Endodermal cell (in vitro differentiated cells): ENCODE measurements around the gene FLYWCH2. TPM values are rescaled to one million over a fixed set of nuclear protein-coding genes. Genes with fewer than 3 reads are reported as not detected.
"Not testable (repeated sequence)": the region's sequence is repeated elsewhere in the genome, so short reads cannot be mapped to it uniquely, and the experiment has no call there.

Source experiments
- DNase-seq: peaks from one replicate; pipeline ENCODE4 v3.0.0-alpha.2; 2017
- H3K27ac ChIP-seq: 2 replicates; pipeline ENCODE4 v1.5.1; 2013; ENCODE audit warnings: mild to moderate bottlenecking, low read depth, low read length, moderate library complexity
- H3K27me3 ChIP-seq: 2 replicates; pipeline ENCODE4 v1.6.1; 2013; ENCODE audit warnings: mild to moderate bottlenecking, low read length, moderate library complexity; ENCODE audit not compliant: insufficient read depth, control insufficient read depth, poor library complexity, severe bottlenecking
- H3K36me3 ChIP-seq: 2 replicates; pipeline ENCODE4 v1.7.0; 2013; ENCODE audit warnings: mild to moderate bottlenecking, low read length, moderate library complexity; ENCODE audit not compliant: control insufficient read depth, insufficient read depth
- H3K4me1 ChIP-seq: one replicate; pipeline ENCODE4 v1.7.0; 2013; ENCODE audit warnings: low read length; ENCODE audit not compliant: control insufficient read depth, insufficient read depth
- H3K4me3 ChIP-seq: 2 replicates; pipeline ENCODE4 v1.5.1; 2013; ENCODE audit warnings: mild to moderate bottlenecking, low read length, moderate library complexity
- H3K9ac ChIP-seq: 2 replicates; pipeline ENCODE4 v1.6.1; 2013; ENCODE audit warnings: mild to moderate bottlenecking, low read length, moderate library complexity; ENCODE audit not compliant: poor library complexity, severe bottlenecking; ENCODE audit errors: extremely low read depth
- H3K9me3 ChIP-seq: 2 replicates; pipeline ENCODE4 v1.6.1; 2013; ENCODE audit warnings: mild to moderate bottlenecking, low read length, moderate library complexity; ENCODE audit not compliant: control insufficient read depth
- H3K27ac Mint-ChIP-seq: 2 replicates; pipeline ENCODE4 v1.8.0; 2020; ENCODE audit warnings: mixed read lengths
- H3K27me3 Mint-ChIP-seq: 2 replicates; pipeline ENCODE4 v1.8.0; 2021; ENCODE audit warnings: mild to moderate bottlenecking, mixed read lengths; ENCODE audit not compliant: insufficient read depth
- H3K36me3 Mint-ChIP-seq: 2 replicates; pipeline ENCODE4 v1.8.0; 2020; ENCODE audit warnings: low read depth, mixed read lengths
- H3K4me1 Mint-ChIP-seq: 2 replicates; pipeline ENCODE4 v1.8.0; 2020; ENCODE audit warnings: mixed read lengths
- H3K4me3 Mint-ChIP-seq: 2 replicates; pipeline ENCODE4 v1.8.0; 2020; ENCODE audit warnings: mild to moderate bottlenecking, moderate library complexity, mixed read lengths
- H3K9me3 Mint-ChIP-seq: 2 replicates; pipeline ENCODE4 v1.8.0; 2020; ENCODE audit warnings: mild to moderate bottlenecking, mixed read lengths
- WGBS, 2 experiments: methylation state at CpG; one replicate each; pipeline versions ENCODE4 v1.1.5 to v1.1.7; 2013; ENCODE audit warnings: missing lambda C conversion rate in 2 of 2, mixed read lengths in 1 of 2; ENCODE audit not compliant: insufficient coverage in 1 of 2, insufficient read length in 1 of 2; 5-methylcytosine and 5-hydroxymethylcytosine counted together
- total RNA-seq, 2 donors: library from RNA; stranded (reverse); fragmentation: NEBNext Ultra II Directional in 1 of 2; extraction: Animal tissue kit (Norgen Biotek cat#: 25700) in 1 of 2; gene quantifications; 2 replicates in 1 of 2; 3 replicates in 1 of 2; pipeline ENCODE4 v1.2.1, GENCODE V29; 2021
- TF ChIP-seq, protein P1 (sequence below): fragments of 200-600 bp; sonication (generic); conservative IDR thresholded peaks from 2 replicates; pipeline ENCODE4 v1.5.0; 2021; ENCODE audit warnings: antibody characterized with exemption, mild to moderate bottlenecking

The FLYWCH2 gene
- total RNA-seq, 2 donors from 2014 or later, result 30.9 to 35.5 TPM

DNA sequence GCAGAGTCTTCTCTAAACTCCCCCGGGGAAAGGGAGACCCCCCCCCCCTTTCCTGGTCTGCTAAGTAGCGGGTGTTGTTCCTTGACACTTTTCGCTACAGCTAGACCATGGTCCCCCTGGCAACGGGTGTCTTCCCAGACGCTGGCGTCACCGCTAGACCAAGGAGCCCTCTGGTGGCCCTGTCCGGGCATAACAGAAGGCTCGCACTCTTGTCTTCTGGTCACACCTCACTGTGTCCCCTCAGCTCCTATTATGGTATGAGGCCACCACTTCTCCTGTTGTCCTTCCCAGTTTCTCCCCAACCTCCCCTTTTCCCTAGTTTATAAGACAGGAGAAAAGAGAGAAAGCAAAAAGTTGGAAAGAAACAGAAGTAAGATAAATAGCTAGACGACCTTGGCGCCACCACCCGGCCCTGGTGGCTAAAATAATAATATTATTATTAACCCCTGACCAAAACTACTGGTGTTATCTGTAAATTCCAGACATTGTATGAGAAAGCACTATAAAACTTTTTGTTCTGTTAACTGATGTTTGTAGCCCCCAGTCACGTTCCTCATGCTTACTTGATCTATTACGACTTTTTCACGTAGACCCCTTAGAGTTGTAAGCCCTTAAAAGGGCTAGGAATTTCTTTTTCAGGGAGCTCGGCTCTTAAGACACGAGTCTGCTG, 24.2 kb downstream of the FLYWCH2 start:
- not testable (repeated sequence) for H3K9me3 ChIP-seq, H3K4me3 ChIP-seq, H3K4me1 ChIP-seq, H3K36me3 Mint-ChIP-seq, H3K27me3 ChIP-seq, H3K27ac Mint-ChIP-seq, H3K4me3 Mint-ChIP-seq, H3K36me3 ChIP-seq, H3K4me1 Mint-ChIP-seq, H3K27ac ChIP-seq, H3K9ac ChIP-seq
- peaks cover 17% of the 10 kb centered on the region for H3K27me3 Mint-ChIP-seq
- TF ChIP-seq, protein P1, sequence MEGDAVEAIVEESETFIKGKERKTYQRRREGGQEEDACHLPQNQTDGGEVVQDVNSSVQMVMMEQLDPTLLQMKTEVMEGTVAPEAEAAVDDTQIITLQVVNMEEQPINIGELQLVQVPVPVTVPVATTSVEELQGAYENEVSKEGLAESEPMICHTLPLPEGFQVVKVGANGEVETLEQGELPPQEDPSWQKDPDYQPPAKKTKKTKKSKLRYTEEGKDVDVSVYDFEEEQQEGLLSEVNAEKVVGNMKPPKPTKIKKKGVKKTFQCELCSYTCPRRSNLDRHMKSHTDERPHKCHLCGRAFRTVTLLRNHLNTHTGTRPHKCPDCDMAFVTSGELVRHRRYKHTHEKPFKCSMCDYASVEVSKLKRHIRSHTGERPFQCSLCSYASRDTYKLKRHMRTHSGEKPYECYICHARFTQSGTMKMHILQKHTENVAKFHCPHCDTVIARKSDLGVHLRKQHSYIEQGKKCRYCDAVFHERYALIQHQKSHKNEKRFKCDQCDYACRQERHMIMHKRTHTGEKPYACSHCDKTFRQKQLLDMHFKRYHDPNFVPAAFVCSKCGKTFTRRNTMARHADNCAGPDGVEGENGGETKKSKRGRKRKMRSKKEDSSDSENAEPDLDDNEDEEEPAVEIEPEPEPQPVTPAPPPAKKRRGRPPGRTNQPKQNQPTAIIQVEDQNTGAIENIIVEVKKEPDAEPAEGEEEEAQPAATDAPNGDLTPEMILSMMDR, result peak; percentile 75
- H3K9me3 Mint-ChIP-seq, result peaks cover 12% of the 10 kb centered on the region
- 30 to 52% methylated on average over 7 to 13 of the region's 17 CpGs for WGBS, 2 experiments
- peak; percentile 86 for DNase-seq

DNA sequence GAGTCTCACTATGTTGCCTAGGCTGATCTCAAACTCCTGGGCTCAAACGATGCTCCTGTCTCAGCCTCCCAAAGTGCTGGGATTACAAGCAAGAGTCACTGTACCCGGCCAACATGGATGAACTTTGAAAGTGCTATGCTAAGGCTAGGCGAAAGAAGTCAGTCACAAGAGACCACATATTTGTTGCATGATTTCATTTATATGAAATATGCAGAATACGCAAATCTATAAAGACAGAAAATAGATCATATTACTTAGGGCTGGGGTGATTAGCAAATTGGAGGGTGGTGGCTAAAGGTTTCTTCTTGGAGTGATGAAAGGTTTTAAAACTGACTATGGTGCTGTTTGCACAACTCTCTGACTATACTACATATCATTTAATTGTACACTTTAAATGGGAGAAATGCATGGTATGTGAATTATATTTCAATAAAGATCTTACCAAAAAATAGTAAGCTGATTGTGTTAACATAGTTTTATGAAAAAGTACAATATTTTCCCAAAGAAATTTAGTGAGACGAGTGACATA, 27.5 kb downstream of the FLYWCH2 start:
- H3K27ac Mint-ChIP-seq, result no peak overlapping the region
- Histone ChIP-seq H3K4me3 (no peak overlapping the region), H3K27ac (no peak overlapping the region), H3K27me3 (peaks cover 9% of the 10 kb centered on the region), H3K4me1 (no peaks in the 10 kb centered on the region), H3K9ac (no peak overlapping the region), H3K36me3 (peaks cover 15% of the 10 kb centered on the region), H3K9me3 (no peaks in the 10 kb centered on the region)
- H3K4me3 Mint-ChIP-seq, result peak overlapping the region; percentile 79
- TF ChIP-seq, protein P1, result no peak
- peaks cover 9% of the 10 kb centered on the region for H3K36me3 Mint-ChIP-seq
- no peak for DNase-seq
- 83 to 87% methylated on average over 4 to 5 of the region's 5 CpGs for WGBS, 2 experiments
- H3K27me3 Mint-ChIP-seq, result peaks cover 28% of the 10 kb centered on the region
- H3K9me3 Mint-ChIP-seq, result peaks cover 12% of the 10 kb centered on the region
- H3K4me1 Mint-ChIP-seq, result peaks cover 4% of the 10 kb centered on the region

DNA sequence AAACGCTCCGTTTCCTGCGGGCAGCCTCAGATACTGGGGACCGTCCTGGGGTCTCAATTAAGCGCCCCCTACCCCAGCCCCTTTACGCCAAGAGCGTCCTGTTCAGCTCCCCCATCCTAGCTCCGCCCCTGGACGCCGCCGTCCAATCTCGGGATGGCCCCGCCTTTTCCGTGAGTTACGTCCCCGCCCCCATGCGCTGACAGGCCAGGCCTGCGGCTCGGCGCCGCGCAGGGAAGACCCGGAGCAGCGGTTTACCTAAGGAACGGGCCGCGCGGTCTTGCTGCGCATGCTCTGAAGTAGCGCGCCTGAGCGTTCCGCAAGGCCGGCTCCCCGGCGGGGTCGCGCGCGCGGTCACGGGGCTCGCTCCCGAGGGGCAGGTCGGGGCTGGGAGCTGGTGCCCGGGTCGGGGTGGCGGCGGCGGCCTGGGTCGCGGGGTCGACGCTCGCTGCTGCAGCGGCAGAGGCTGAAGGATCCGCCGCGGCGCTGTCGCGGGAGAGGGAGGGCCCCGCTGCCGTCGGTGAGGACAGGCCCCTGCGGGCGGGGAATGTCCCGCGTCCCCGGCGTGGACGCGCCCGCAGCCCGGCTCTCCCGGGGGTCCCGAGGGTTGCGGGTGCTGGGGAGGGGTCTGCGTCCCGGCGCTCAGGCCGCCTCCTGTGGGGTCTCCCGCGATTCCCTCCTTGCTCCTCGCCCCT, 28.8 kb downstream of the FLYWCH2 start, which contains the start of gene FLYWCH1:
Gene FLYWCH1 (plus strand): TSS at position 294 of the 692 bp plus-strand sequence. CDS start 17,755 bp downstream, outside the sequence.
- Mint-ChIP-seq H3K4me1 (peaks cover 4% of the 10 kb centered on the region), H3K9me3 (peaks cover under 1% of the 10 kb centered on the region), H3K4me3 (peak within 1 kb of the TSS; percentile 79), H3K27ac (peak within 1 kb of the TSS; percentile 88), H3K27me3 (peaks cover 28% of the 10 kb centered on the region), H3K36me3 (peaks cover 11% of the 10 kb centered on the region)
- Histone ChIP-seq H3K27ac (no peak within 1 kb of the TSS), H3K4me3 (peak within 1 kb of the TSS; percentile 89), H3K27me3 (peaks cover 9% of the 10 kb centered on the region), H3K4me1 (no peaks in the 10 kb centered on the region), H3K36me3 (peaks cover 22% of the 10 kb centered on the region), H3K9me3 (no peaks in the 10 kb centered on the region), H3K9ac (peak within 1 kb of the TSS; percentile 42)
- peak; percentile 99 for DNase-seq
- TF ChIP-seq, protein P1, result peak; percentile 13
- 0% methylated on average over 17 to 85 of the region's 85 CpGs for WGBS, 2 experiments
